DMS153 treated with DMSO at 0.1 percent for 48 hours (cell line): Measurements from ENCODE around the gene DCBLD1.
"Not testable (repeated sequence)": the region's sequence is repeated elsewhere in the genome, so short reads cannot be mapped to it uniquely, and the experiment has no call there.

Experiments
- DNase-seq: peaks from one replicate; lab custom pipeline; 2025; ENCODE audit not compliant: unreplicated experiment; lab: John Stamatoyannopoulos, UW

Gene DCBLD1

DNA sequence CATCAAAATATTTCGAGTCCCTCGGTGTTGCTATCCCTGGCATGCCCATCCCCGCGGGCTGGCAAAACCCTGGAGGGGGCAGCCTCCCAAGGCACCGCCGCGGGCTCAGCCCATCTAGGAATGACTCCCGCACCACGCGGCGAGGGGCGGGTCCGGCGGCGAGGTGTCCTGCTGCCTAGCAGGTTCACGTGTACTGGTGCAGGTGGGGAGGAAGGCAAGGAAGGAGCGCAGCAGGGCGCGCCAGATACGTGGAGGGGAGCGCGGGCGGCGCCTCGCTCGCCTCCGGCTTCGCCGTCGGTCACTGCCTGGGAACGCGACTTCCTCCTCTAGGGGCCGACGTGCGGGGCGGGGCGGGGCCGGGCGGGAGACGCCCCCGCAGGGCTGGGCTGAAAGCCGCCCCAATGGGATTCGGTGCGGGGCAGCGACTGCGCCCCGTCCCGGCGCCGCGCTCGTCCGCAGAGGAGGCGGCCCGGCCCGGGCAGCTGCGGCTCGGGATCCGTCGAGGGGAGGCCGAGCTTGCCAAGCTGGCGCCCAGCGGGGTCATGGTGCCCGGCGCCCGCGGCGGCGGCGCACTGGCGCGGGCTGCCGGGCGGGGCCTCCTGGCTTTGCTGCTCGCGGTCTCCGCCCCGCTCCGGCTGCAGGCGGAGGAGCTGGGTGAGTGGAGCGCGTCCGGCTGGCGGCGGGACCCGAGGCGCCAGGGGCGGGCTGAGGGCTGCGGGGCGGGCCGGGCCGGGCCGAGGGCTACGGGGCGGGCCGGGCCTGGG lies at the start of gene DCBLD1:
DCBLD1 (plus strand) TSS at position 435 of the 764 bp plus-strand sequence; CDS start at position 543, 108 bp downstream.
- peak; percentile 37 for DNase-seq

DNA sequence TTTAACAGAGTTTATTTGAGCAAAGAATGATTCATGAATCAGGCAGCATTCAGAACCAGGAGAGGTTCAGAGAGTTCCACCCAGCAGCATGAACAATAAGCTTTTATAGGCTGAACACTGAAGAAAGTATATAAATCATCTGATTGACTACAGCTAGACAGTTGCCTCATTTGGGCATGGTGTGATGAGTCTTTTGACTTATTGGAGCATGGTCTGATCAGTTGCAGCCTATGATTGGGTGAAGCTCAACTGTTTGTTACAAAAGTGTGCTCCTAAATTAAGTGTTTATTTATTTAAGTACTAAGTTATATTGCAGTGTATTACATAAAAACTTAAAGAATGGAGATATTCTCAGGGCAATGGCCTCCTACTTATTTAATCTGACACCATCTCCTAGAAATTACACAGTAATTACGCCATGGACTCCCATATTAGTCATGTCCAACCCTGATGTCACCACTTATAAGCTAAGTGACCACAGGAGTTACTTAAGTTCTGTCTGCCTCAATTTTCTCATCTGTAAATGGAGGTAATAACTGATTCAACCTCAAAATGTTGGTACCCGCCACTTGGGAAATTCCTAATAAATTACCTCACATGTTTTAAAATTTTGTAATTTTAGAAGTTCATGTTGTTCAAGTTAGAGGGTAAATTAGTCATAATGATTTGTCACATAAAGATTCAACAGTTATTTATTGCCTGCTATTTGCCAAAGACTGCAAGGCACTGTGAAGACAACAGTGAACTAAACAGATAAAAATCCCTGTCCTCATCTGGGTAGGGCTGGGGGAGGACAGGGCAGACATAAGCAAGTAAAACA lies 41.6 kb upstream of the DCBLD1 start:
- no peak for DNase-seq

DNA sequence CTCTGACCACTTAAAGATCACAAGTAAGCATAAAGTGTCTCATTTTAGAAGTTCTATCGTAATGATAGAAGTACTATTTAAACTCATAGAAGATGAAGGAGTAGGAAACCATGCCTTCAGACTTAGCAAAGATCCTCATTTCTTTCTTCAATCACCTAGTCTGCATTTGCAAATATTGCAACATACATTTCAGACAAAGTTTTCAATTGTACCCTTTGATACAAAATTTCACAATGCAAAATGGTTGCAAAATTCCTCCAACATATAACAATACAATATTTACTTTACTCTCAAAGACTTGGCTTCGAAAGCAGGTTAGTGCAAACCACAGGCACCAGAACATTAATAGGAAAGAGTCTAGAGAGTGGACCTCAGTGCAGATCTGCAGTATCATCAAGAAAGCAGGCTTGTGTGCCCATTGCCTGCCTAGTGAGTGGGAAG lies 40.6 kb upstream of the DCBLD1 start:
- no peak for DNase-seq

DNA sequence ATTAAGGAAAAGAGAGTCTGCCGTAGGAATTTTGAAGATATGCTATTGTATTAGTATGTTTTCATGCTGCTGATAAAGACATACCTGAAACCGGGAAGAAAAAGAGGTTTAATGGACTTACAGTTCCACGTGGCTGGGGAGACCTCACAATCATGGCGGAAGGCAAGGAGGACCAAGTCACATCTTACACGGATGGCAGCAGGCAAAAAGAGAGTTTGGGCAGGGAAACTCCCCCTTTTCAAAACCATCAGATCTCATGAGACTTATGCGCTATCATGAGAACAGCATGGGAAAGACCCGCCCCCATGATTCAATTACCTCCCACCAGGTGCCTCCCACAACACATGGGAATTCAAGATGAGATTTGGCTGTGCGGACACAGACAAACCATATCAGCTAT lies 40.2 kb upstream of the DCBLD1 start:
- not testable (repeated sequence) for DNase-seq

DNA sequence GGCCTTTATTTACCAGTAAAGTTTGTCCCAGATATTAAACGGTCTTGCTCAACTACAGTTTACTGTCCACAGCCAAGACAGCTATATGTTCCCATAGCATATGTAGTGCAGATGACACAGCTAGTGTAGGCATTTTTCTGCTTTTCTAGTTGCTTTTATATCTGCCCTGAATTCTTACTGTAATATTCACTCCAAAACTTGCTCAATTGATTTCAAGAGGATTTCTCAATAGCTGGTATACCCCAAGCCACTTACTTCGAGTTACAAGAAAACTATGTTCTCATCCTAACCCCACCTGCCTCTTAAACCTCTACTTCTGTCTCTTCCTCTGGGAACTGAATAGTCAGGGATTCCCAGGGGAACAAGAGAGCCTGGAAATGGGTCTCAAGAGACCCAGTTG lies 37.9 kb upstream of the DCBLD1 start:
- no peak for DNase-seq

DNA sequence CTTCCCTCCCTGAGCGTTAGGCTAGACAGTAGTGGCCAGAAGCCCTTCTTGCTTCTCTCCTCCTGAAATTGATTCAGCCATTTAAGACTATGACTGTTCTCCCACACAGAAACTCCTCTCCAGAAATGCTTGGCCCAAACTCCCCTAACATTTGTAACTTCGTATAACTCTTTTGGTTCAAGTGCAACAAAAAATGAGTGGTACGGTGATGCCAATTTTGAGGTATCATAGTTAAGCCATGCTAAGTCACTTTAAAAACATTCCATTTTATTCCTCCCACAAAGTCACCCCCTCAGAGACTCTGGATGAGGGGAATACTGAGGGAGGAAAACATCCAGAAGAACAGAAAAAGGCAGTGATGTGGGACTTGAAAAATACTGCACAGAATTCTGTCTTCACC lies 35.6 kb upstream of the DCBLD1 start:
- no peak for DNase-seq

DNA sequence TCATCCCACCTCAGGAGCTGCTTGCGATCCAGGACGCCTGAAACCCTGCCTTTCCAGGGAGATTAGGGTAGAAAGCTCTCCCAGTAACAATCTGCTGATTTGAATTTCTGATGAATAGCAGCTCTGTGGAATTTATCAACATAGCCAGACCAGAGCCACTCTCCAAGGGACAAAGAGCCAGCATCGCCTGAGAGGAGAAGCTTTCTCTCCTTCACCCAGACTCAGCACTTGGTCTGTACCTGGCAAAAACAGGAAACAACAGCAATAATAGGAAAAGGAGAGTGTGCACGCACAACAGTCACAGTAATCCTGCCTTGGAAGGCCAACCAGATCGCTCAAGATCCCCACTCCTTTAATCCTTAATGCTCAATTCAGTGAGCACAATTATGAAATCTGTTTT lies 34.5 kb upstream of the DCBLD1 start:
- DNase-seq: no peak

DNA sequence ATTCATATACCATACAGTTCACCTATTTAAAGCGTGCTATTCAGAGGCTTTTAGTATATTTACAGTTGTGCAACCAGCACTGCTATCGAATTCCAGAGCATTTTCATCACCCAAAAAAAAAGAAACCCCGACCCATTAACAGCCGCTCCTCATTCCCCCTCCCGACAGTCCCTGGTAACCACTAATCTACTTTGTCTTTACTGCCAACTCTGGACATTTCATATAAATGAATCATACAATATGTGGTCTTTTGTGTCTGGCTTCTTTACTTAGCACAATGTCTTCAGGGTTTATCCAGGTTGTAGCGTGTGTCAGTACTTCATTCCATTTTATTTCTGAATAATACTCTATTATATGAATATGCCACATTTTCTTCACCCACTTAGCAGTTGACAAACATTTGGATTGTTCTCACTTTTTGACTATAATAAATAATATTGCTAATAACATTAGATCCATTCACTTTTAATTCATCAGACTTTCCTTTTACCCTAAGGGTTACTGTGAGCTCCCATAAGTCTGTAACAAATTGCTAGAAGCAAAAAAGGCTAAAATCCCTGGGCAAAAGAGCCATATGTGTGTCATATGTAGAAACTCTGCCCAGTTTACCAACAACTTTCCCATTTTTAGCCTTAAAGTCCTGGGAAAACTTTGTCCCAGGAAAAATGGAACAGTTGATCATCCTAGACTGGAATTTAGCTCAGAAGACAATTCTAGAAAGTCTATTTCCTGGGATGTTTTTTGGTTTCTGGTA lies 33.6 kb upstream of the DCBLD1 start:
- no peak for DNase-seq

DNA sequence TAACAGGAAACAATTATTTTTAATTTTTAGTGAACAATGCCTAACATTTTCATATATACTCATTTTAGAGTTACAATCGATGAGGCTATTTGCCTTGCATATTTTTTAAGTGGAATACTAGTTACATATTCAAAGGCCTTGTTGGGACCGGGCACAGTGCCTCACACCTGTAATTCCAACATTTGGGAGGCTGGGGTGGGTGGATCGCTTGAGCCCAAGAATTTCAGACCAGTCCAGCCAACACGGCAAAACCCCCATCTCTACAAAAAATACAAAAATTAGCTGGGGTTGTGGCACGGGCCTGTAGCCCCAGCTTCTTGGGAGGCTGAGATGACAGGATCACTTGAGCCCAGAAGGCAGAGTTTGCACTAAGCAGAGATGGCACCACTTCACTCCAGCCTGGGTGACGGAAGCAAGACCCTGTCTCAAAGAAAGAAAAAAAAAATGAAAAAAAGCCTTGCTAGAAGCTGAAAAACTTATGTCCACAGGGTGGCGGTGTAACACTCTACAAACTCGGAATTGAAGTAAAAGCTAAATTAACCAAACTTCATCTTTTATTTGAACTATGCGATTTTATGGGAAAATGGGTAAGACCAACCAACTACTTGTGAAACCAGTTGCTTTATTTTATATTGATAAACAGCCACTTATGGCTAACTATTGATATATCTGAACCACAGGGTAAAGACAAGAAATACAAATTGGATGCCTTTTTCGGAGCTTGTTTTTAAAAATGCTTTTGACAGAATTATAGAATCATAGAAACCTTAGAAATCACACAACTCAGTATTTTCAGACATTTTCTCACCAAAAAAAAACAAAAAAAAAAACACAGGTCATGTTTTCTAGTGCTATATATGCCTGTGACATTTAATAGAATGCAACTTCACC lies 32.7 kb upstream of the DCBLD1 start:
- DNase-seq: peak; percentile 4

DNA sequence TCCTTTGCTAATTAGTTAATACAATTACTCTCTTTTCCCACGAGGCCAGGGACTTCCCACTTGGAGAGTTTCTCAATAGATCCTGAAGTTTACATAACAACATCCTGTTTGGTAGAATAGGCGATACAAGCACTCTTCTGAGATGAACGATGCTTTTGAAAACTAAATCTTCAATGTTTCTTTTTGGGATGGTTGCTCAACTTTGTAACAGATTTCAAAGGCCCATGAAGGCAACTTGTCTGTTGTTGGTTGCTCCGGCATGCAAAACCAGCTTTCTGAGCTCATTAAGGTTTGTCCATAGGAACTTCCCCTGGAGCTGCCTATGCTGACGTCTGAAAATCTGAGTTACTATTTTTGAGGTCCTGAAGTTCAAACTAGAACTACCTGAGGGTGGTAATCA lies 30.8 kb upstream of the DCBLD1 start:
- DNase-seq: no peak

DNA sequence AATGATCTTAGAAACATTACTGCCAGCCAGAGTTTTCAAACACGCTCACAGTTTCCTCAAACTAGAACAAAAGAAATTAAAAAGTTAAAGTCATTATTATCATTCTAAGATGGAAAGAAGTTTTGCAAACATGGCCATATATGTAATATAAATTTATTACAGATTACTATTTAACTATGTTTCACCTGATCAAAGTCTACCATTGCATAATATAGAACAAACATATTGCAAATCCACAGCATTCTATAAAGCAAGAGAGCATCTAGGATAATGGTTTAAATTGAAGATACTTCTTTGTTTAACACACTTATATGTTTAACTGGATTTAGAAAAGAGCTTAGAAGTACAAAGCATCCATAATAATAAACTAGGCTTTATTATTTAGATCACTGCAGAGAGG lies 26.2 kb upstream of the DCBLD1 start:
- DNase-seq: no peak

DNA sequence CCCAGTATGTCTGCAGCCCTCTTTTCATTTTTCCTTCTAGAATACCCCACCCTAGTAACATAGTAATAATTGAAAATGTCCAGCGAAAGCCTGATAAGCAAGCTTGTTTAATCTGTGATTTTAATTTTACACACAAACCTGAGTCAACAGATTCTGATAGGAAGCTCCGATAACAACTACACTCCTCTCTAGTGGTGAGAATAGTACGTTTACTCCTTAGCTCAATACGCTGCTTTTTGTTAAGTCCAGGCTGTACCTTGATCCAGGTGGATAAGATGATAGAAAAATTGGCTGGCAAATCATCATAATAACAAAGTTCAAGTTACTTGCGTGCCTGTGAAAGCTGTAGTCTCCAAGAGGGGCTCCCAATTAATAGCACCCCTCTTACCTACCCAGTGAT lies 25.5 kb upstream of the DCBLD1 start:
- no peak for DNase-seq

DNA sequence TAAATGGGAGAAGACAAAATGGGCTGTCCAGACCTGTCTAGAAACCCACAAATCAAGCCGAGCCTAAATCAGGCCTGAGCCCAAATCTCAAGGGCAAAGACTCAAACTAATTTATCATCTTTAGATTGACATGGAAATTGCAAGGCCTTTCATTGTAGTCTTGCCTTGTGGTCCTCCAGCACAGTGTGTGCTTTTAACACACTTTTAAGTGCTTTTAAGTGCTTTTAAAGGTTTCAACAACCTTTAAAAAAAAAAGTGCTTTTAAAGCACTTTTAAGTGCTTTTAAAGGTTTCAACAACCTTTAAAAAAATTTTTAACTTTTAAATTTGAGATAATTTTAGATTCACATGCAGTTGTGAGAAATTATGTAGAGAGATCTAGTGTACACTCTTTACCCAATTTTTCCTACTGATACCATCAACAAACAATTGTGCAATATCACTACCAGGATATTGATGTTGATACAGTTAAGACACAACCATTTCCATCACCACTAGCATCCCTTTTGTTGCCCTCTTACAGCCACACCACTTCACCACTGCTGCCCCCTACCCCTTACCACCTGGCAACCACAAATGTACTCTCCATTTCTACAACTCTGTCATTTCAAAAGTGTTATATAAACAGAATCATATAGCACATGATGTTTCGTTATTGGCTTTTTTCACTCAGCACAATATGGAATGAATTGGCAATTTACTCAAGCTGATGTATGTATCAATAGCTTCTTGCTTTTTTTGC lies 23.1 kb upstream of the DCBLD1 start:
- no peak for DNase-seq

DNA sequence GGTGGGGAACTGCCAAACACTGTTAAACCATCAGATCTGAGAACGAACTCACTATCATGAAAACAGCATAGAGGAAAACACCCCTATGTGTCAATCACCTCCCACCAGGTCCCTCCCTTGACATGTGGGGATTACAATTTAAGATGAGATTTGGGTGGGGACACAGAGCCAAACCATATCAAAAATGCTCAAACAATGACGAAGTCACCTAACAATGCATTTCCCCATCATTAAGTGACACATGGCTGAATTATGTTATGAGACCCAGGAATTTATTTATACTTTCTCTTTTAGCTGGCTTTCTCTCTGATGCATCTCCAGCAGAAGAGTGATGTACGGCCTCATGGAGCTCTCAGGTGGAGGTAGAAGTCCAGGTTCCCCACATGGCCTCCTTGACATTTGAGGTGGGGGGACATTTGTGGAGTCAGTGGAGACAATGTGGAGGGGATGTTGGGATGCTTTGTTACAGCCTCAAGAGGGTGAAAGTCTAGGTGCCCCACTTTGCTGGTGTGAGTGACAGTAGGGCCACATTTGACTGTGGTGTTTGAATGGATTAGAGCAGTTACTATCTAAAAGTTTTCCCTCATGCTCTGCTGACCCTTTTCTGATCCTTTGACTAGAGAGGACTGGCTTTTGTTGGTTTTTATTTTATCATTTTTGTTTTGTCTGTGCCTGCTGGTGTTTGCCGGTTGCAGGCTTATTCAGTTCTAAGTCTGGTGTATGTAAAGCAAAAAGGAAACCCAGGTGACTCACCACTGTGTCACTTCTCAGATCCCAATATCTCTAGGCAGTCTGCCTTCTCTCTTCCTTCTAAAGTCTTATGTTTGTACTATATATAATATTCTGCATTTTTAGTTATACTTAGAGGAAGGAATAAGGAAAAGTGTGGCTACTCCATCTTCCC lies 18.5 kb upstream of the DCBLD1 start:
- no peak for DNase-seq

DNA sequence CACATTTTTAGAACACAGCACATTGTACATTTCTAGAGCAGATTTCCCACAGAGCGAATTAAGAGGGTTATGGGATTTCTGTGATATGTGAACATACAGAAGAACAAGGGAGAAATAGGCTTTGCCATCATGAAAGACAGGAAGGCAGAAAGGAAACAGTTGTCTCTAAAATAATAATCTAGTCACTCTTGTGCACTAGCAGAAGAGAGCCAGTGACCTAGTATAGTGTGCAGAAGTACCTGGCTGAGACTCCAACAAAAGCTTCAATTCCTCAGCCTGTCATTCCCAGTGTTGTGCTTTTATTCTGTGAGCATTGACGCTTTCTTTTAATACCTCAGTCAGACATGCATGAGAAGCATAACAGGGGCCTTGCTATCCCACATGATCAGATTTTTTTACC lies 17.8 kb upstream of the DCBLD1 start:
- no peak for DNase-seq

DNA sequence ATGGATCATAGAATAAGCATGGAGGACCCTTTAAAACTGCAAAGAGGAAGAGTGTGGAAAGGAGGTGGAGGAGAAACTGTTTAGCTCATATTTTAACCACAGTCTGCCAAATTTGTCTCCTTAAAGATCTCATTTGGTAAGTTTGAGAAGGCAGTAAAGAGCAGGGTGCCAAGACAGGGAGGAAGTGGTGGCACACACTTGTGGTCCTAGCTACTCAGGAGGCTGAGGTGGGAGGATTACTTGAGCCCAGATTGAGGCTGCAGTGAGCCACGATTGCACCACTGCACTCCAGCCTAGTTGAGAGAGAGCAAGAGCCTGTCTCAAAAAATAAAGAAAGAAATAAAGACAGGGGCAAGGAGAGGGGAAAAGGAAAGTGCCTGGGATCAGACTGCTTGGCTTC lies 16.8 kb upstream of the DCBLD1 start:
- no peak for DNase-seq

DNA sequence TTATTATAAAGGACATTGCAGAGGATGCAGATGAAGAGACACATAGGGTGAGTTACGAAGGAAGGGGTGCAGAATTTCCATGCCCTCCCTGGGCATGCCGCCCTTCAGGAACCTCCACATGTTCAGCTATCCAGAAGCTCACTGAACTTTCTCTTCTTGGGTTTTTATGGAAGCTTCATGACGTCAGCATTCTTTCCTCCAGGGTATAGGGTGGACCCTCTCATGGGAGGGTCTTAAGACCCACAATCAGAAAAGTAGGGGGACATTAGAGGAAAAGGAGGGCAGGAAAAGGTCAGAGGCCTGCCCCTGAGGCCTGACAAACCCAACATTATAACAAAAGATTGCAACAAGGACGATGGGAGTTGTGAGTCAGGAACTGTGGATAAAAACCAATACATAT lies 14.6 kb upstream of the DCBLD1 start:
- no peak for DNase-seq

DNA sequence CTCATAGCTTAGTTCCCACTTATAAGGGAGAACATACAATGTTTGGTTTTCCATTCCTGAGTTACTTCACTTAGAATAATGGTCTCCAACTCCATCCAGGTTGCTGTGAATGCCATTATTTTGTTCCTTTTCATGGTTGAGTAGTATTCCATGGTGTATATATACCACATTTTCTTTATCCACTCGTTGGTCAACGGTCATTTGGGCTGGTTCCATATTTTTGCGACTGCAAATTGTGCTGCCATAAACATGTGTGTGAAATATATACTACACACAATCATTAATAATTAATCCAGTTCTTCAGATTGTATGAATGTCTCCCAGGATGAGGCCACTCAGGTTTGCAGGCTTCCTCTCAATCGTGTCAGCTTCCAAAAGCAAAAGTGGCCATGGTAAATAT lies 13.9 kb upstream of the DCBLD1 start:
- not testable (repeated sequence) for DNase-seq

DNA sequence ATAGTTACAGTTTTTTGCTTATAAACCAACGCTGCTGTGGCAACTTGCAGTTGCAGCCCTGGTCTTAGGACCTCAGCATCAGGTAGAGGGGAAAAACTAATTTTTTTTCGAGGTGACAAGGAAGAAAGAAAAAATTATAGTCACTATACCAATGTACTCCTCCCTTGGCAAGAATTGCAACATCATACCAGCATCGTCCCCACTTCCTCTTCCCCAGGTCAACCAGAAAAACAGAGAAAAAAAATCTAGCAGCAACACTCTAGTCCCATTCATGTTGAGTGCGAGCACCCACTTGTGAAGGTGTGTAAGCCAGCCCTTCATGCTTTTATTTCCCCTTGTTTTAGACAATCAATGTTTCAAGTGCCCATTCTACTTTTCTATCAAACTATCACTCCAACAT lies 13.1 kb upstream of the DCBLD1 start:
- DNase-seq: no peak
